NCI-H460 (cell line): ENCODE data around the gene LCE1B. TPM values are rescaled to one million over a fixed set of nuclear protein-coding genes. Genes with fewer than 3 reads are reported as not detected.
A peak's percentile ranks its signal among the peaks of the same experiment; 100 is the strongest.

Experiments
- DNase-seq: peaks from one replicate; pipeline ENCODE4 v3.0.0-alpha.2; 2016; ENCODE audit warnings: low read depth; ENCODE audit errors: extremely low read depth
- polyA plus RNA-seq: library from polyadenylated mRNA; depleted of rRNA; stranded (reverse); fragments of >200 nt; gene quantifications from 2 replicates; pipeline ENCODE4 v1.2.3, GENCODE V29; 2014; cell fraction: nucleus; rRNA removed
- total RNA-seq: library from RNA; depleted of rRNA; stranded (reverse); fragments of >200 nt; shearing (Covaris generic); gene quantifications from 2 replicates; pipeline ENCODE4 v1.2.3, GENCODE V29; 2014; rRNA removed

The LCE1B gene
- not detected in 2 replicates for total RNA-seq
- not detected in 2 replicates for polyA plus RNA-seq

DNA sequence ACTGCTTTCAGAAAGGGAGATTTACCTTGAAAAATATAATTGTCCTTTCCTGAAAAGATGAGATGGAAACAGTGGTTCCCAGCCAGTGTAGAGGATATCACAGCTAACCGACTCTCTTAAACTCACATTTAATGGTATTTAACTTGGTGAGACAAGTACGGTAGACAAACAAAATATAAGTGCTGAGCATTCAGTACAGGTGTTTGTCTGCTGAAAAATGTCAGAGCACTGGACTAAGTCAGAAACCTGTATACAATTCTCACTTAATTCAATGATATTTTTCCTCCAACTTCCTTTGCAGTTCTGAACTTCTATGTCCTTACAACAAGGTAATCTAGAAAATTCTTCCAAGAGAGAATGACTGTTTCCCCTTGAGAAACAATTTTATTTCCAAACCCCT lies at the start of gene LCE1B:
Gene LCE1B, plus strand, starts transcription at position 301 of the 400 bp plus-strand sequence. CDS start 476 bp downstream, outside the sequence.
- no peak for DNase-seq

- DNase-seq: no peak
These were observed 42.8 kb upstream of the LCE1B start for GRCh38 chr1:152768847-152769533.

- DNase-seq: no peak
These were observed 41.4 kb upstream of the LCE1B start for GRCh38 chr1:152770411-152770810.

- no peak for DNase-seq
These were observed 36.9 kb upstream of the LCE1B start, which contains the start of gene LCE1F for GRCh38 chr1:152774875-152775274. LCE1F (plus strand) TSS chr1:152775140; CDS start chr1:152776372, 1,232 bp downstream.

GRCh38 chr1:152776361-152776760 lies 35.4 kb upstream of the LCE1B start:
- DNase-seq: no peak

- peak; percentile 18 for DNase-seq
These were observed 34.1 kb upstream of the LCE1B start for GRCh38 chr1:152777510-152778137.

DNA sequence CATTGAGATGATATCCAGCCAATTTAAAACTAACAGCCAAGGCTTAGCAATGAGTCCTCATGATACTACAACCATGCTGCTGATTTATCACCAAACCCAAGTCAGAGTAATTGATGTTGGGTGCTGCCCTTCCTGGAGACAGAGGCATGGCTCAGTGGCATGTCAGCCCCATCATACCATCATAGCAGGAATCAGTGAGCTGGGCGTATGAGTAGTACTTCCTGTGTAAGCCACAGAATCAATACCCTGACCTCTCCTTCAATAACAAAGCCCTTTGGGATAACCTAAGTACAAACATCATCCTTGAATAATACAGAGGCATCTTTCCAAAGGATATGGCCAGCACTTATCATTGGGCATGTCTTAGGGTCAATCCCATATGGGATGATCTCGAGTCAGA lies 28.7 kb upstream of the LCE1B start:
- no peak for DNase-seq

GRCh38 chr1:152786077-152786476 lies 25.7 kb upstream of the LCE1B start, which contains the start of gene LCE1E:
LCE1E (plus strand) TSS chr1:152786257; CDS start chr1:152787300, 1,043 bp downstream.
- DNase-seq: no peak

- no peak for DNase-seq
These were observed 16.1 kb upstream of the LCE1B start for GRCh38 chr1:152795686-152796085.

- no peak for DNase-seq
These were observed 15.3 kb upstream of the LCE1B start, which contains the start of gene LCE1D for GRCh38 chr1:152796421-152796820. LCE1D (plus strand) TSS chr1:152796721; CDS start chr1:152797795, 1,074 bp downstream.

- no peak for DNase-seq
These were observed 10.4 kb upstream of the LCE1B start for GRCh38 chr1:152801333-152801732.

DNA sequence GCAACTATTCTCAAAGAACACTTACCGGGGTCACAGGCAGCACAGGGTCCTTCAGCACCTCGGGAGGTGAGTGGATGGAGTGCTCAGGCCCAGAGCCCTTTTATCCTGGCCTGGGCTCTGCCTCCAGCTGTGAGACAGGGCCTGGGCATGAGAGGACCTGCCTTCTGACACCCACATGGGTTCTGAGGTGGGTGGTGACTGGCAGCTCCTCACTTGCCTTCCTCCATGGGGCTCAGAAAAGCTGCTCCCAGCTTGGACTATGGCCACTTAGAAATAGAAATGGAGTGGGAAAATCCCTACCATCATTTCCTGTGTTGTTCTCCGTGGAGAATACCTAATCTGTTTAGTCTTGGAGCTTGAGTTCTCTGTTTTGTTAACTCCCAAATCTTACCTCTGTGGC lies 5.2 kb upstream of the LCE1B start, which contains the start of gene LCE1C:
Gene LCE1C, minus strand, starts transcription at position 76 of the 400 bp plus-strand sequence. CDS start 1,173 bp downstream, outside the sequence.
- DNase-seq: no peak

- DNase-seq: no peak
These were observed 721 bp upstream of the LCE1B start for GRCh38 chr1:152811050-152811449.

DNA sequence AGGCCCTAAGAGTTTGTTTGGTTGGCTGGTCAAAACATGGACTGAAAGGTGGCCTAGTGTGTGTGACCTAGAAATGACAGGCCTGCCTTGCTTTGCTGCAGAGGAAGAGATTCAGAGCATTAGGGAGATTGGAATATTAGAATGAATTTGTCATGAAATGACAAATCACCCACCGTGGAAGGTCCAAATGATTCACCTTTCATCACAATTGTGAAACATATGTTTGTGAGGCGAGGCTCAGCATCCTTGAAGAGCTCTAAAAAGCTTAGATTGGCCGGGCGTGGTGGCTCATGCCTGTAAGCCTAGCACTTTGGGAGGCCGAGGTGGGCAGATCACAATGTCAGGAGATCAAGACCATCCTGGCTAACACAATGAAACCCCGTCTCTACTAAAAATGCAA lies 5.5 kb downstream of the LCE1B start:
- no peak for DNase-seq

DNA sequence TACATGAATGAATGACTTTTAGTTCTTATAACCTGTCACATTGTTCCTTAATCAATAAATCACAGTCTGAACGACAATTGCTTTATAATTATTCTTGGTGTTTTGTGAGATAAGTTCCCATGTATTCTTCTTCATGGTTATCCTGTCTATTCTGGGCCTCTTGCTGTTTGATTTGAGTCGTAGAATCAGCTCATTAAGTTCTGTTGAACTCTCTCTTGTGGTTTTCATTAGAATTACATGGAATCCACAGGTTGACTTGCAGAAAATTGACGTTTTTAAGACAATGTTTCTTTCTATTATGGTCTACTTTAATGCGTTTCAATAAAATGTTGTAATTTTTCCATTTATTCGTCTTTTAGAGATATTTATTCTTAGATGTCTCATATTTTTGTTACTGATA lies 11.5 kb downstream of the LCE1B start:
- DNase-seq: no peak

- DNase-seq: no peak
These were observed 13.2 kb downstream of the LCE1B start for GRCh38 chr1:152824964-152825363.

- no peak for DNase-seq
These were observed 15.4 kb downstream of the LCE1B start, which contains the start of gene LCE1A for GRCh38 chr1:152827173-152827572. LCE1A (plus strand) TSS chr1:152827473; CDS start chr1:152827473, 0 bp downstream.

DNA sequence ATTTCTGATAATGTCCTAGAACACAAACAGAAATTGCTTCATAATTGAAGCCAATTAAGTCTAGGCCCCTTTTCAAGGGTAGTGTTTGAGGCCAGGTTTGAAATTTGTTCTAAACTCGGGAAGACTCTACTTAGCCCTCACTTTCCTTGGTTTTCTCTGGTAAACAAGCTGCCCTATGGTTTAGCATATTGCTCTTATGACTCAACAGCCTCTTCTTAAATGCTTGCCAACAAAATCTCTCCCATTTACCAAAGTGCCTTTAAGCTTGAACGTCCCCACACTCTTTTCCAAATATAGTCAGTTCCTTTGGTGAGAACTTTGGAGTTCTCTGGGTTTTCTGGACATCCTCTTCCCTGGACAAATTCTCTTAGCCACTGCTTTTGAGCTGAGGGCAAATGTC lies 25.1 kb downstream of the LCE1B start:
- no peak for DNase-seq

DNA sequence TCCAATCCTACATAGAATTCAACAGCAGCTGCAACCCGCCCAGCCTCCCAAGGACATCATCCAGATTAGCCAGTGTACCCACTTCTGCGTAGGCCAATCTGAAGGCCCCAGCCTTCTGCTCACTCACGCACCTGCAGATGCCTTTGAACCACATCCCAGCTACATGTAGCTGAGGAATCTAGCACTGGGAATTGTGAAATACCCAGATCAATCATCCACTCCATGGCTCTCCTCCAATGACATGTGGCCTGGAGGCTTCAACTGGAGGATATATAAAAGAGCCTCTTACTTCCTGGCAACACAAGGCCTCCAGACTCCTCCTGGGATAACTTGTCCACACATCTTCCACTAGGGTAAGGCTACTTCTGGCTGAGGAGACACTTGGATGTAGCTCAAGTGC lies 30.8 kb downstream of the LCE1B start, which contains the start of gene LCE6A:
Gene LCE6A, plus strand, starts transcription at position 301 of the 400 bp plus-strand sequence. CDS start 665 bp downstream, outside the sequence.
- DNase-seq: no peak

- no peak for DNase-seq
These were observed 43.9 kb downstream of the LCE1B start for GRCh38 chr1:152855661-152856060.

- no peak for DNase-seq
These were observed 46.3 kb downstream of the LCE1B start for GRCh38 chr1:152858062-152858461.
